CD14-positive monocyte (primary cell): ENCODE data around the gene AZIN2. TPM values are rescaled to one million over a fixed set of nuclear protein-coding genes. Genes with fewer than 3 reads are reported as not detected.

Experiments used
- DNase-seq, 3 donors: peaks; one replicate each; pipeline ENCODE4 v3.0.0-alpha.2; 2011 to 2022
- H2AFZ ChIP-seq: 2 replicates; pipeline ENCODE4 v1.6.0; 2012; ENCODE audit warnings: mild to moderate bottlenecking, low read depth, low read length, inconsistent platforms; ENCODE audit not compliant: insufficient read depth, poor library complexity, severe bottlenecking
- H3K27ac ChIP-seq, 2 donors: 1 replicate in 1 of 2; 2 replicates in 1 of 2; pipeline ENCODE4 v1.5.1; 2012 to 2013; ENCODE audit warnings: low read length in 2 of 2, control low read depth in 1 of 2, inconsistent platforms in 1 of 2, low read depth in 1 of 2, mild to moderate bottlenecking in 1 of 2
- H3K27me3 ChIP-seq, 2 donors: one replicate each; pipeline versions ENCODE4 v1.6.0 to v1.6.1; 2011 to 2013; ENCODE audit warnings: low read length in 2 of 2; ENCODE audit not compliant: control insufficient read depth in 2 of 2, insufficient read depth in 2 of 2
- H3K36me3 ChIP-seq, 2 donors: replicated peaks in 1 of 2; 1 replicate in 1 of 2; 2 replicates in 1 of 2; pipeline versions ENCODE4 v1.5.1 to v1.6.1; 2012 to 2013; ENCODE audit warnings: low read length in 2 of 2, control low read depth in 1 of 2, inconsistent platforms in 1 of 2, mild to moderate bottlenecking in 1 of 2; ENCODE audit not compliant: insufficient read depth in 2 of 2, control insufficient read depth in 1 of 2
- H3K4me1 ChIP-seq, 2 donors: 1 replicate in 1 of 2; 2 replicates in 1 of 2; pipeline versions ENCODE4 v1.5.1 to v1.6.1; 2012 to 2013; ENCODE audit warnings: low read length in 2 of 2, control low read depth in 1 of 2, inconsistent platforms in 1 of 2, mild to moderate bottlenecking in 1 of 2, moderate library complexity in 1 of 2; ENCODE audit not compliant: insufficient read depth in 2 of 2, control insufficient read depth in 1 of 2
- H3K4me2 ChIP-seq: replicated peaks from 2 replicates; pipeline ENCODE3; 2012; ENCODE audit warnings: low read length, moderate library complexity, mild to moderate bottlenecking; ENCODE audit not compliant: poor library complexity, severe bottlenecking; ENCODE audit errors: extremely low read depth
- H3K4me3 ChIP-seq, 3 experiments: fragments of 200-600 bp in 1 of 3; sonication (generic) in 1 of 3; replicated peaks in 1 of 3; 1 replicate in 2 of 3; 2 replicates in 1 of 3; pipeline ENCODE4 v1.5.1; 2011 to 2013; ENCODE audit warnings: low read length in 3 of 3, mild to moderate bottlenecking in 3 of 3, control low read depth in 2 of 3, low read depth in 2 of 3, inconsistent platforms in 1 of 3, moderate library complexity in 1 of 3
- H3K79me2 ChIP-seq: 2 replicates; pipeline ENCODE4 v1.6.0; 2012; ENCODE audit warnings: mild to moderate bottlenecking, control low read depth, inconsistent platforms, low read length, moderate library complexity; ENCODE audit not compliant: insufficient read depth
- H3K9ac ChIP-seq: 2 replicates; pipeline ENCODE4 v1.6.0; 2017; ENCODE audit warnings: low read length, mild to moderate bottlenecking; ENCODE audit not compliant: insufficient read depth, poor library complexity, severe bottlenecking
- H3K9me3 ChIP-seq, 2 donors: replicated peaks in 1 of 2; 1 replicate in 1 of 2; 2 replicates in 1 of 2; pipeline versions ENCODE4 v1.5.1 to v1.6.1; 2012 to 2013; ENCODE audit warnings: low read length in 2 of 2, control low read depth in 1 of 2; ENCODE audit not compliant: control insufficient read depth in 1 of 2, insufficient read depth in 1 of 2
- H4K20me1 ChIP-seq: 2 replicates; pipeline ENCODE4 v1.6.0; 2012; ENCODE audit warnings: mild to moderate bottlenecking, low read length, control low read depth, moderate library complexity; ENCODE audit not compliant: insufficient read depth
- H3K27ac Mint-ChIP-seq, 7 donors: one replicate each; pipeline ENCODE4 v1.8.0; 2020; ENCODE audit warnings: mild to moderate bottlenecking in 7 of 7, mixed read lengths in 7 of 7, moderate library complexity in 6 of 7, inconsistent platforms in 2 of 7
- H3K27me3 Mint-ChIP-seq, 3 donors: one replicate each; pipeline ENCODE4 v1.8.0; 2021 to 2022; ENCODE audit warnings: low read depth in 3 of 3, mild to moderate bottlenecking in 3 of 3, mixed read lengths in 3 of 3, moderate library complexity in 3 of 3, inconsistent platforms in 1 of 3
- H3K36me3 Mint-ChIP-seq, 2 donors: one replicate each; pipeline ENCODE4 v1.8.0; 2020; ENCODE audit warnings: mixed read lengths in 2 of 2, inconsistent platforms in 1 of 2, mild to moderate bottlenecking in 1 of 2
- H3K4me1 Mint-ChIP-seq: one replicate; pipeline ENCODE4 v1.8.0; 2020; ENCODE audit warnings: mild to moderate bottlenecking, mixed read lengths
- H3K4me3 Mint-ChIP-seq, 2 donors: one replicate each; pipeline ENCODE4 v1.8.0; 2020; ENCODE audit warnings: mild to moderate bottlenecking in 2 of 2, mixed read lengths in 2 of 2, moderate library complexity in 1 of 2
- H3K9me3 Mint-ChIP-seq, 7 donors: one replicate each; pipeline ENCODE4 v1.8.0; 2020 to 2022; ENCODE audit warnings: mixed read lengths in 7 of 7, mild to moderate bottlenecking in 6 of 7, moderate library complexity in 6 of 7, inconsistent platforms in 2 of 7
- WGBS: methylation state at CpG from one replicate; pipeline ENCODE4 v1.1.5; 2013; ENCODE audit warnings: missing lambda C conversion rate; ENCODE audit not compliant: insufficient coverage; 5-methylcytosine and 5-hydroxymethylcytosine counted together
- intact Hi-C, 2 donors: fragments of 100-400 bp; cut with micrococcal nuclease; formaldehyde crosslinking; loops; one replicate each; pipeline versions ENCODE4 v1.15.0 to v1.15.1; 2023
- polyA plus RNA-seq, 3 donors: library from polyadenylated mRNA; depleted of rRNA in 1 of 3; unstranded in 2 of 3; stranded (reverse) in 1 of 3; fragments of 300-500 nt in 2 of 3; fragments of >200 nt in 1 of 3; fragmentation: Illumina TruSeq in 2 of 3; gene quantifications; 1 replicate in 2 of 3; 2 replicates in 1 of 3; pipeline ENCODE4 v1.2.3, GENCODE V29; 2012 to 2021
- TF ChIP-seq, protein P1 (sequence below): fragments of 200-600 bp; IDR thresholded peaks from one replicate; pipeline ENCODE4 v1.8.0; 2022; ENCODE audit warnings: antibody characterized with exemption, mild to moderate bottlenecking

The AZIN2 gene
- polyA plus RNA-seq, 3 donors, result 0.03 to 0.89 TPM; not detected in 1

DNA sequence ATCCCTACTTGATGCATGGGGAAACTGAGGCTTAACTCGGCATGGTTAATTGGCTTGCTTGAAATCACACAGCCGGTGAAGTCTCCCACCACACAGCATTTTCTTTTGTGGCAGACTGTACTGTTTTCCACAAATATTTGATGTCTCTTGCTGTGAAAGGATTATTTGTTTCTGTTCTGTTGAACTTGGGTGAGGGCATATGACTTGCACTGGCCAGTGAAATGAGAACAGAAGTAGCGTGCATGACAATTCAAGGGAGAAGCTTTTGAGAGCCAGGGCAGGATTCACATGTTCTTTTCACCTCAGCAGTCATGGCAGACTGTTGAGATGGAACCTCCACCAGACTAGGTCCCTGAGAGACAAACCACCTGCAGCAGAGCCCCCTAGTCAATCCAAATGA lies 32.5 kb upstream of the AZIN2 start:
- Histone ChIP-seq H3K27me3 (no peaks in the 10 kb centered on the region), H3K36me3 (no peaks in the 10 kb centered on the region), H2AFZ (no peak overlapping the region), H3K9ac (no peak overlapping the region), H4K20me1 (no peaks in the 10 kb centered on the region), H3K4me2 (no peak overlapping the region), H3K27ac (no peak overlapping the region), H3K4me3 (no peak overlapping the region), H3K4me1 (peaks cover 31 to 48% of the 10 kb centered on the region in 2 donors), H3K9me3 (no peaks in the 10 kb centered on the region), H3K79me2 (no peaks in the 10 kb centered on the region)
- Mint-ChIP-seq H3K27me3 (peaks cover 0 to 2% (median 1%) of the 10 kb centered on the region in 3 donors), H3K9me3 (peaks cover 0 to 2% (median 0%) of the 10 kb centered on the region in 7 donors), H3K4me3 (peak overlapping the region in 1 of 2 donors; percentile 33), H3K4me1 (peaks cover 39% of the 10 kb centered on the region), H3K36me3 (no peaks in the 10 kb centered on the region), H3K27ac (peak overlapping the region in 3 of 7 donors; percentile 13 to 35 (median 25))
- WGBS, result no CpG with 5 or more reads among the region's 3 CpGs
- no peak for DNase-seq
- intact Hi-C loops, result no loop called here
- TF ChIP-seq, protein P1, sequence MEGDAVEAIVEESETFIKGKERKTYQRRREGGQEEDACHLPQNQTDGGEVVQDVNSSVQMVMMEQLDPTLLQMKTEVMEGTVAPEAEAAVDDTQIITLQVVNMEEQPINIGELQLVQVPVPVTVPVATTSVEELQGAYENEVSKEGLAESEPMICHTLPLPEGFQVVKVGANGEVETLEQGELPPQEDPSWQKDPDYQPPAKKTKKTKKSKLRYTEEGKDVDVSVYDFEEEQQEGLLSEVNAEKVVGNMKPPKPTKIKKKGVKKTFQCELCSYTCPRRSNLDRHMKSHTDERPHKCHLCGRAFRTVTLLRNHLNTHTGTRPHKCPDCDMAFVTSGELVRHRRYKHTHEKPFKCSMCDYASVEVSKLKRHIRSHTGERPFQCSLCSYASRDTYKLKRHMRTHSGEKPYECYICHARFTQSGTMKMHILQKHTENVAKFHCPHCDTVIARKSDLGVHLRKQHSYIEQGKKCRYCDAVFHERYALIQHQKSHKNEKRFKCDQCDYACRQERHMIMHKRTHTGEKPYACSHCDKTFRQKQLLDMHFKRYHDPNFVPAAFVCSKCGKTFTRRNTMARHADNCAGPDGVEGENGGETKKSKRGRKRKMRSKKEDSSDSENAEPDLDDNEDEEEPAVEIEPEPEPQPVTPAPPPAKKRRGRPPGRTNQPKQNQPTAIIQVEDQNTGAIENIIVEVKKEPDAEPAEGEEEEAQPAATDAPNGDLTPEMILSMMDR, result no peak

DNA sequence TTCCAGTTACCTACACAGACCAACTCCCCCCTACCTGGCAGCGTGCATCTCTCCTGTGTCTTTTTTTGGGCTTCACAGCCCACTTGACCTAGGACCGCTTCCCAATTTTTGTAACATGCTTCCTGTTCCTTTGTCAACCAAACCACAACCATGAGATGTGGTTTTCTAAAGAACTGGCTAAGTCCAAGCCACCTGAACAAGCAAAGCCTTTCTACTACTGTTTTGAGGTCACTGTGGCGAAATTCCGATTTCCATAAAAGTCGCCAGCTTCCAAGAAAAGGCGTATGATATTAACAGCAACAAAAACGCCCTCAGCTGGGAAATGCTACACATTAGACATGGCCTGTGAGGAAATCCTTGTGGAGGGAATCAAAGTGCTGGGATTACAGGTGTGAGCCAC lies 31.6 kb upstream of the AZIN2 start:
- peak in 2 of 3 donors; percentile 54 to 56 for DNase-seq
- no peaks in the 10 kb centered on the region for H3K79me2 ChIP-seq
- peak overlapping the region; percentile 30 for H3K4me2 ChIP-seq
- peak overlapping the region; percentile 20 to 90 for H3K27ac ChIP-seq
- H3K4me3 Mint-ChIP-seq, result no peak overlapping the region
- no peaks in the 10 kb centered on the region for H3K9me3 ChIP-seq
- peak overlapping the region; percentile 37 for H3K9ac ChIP-seq
- H3K4me3 ChIP-seq, result peak overlapping the region in 1 of 3 experiments; percentile 46
- H3K36me3 Mint-ChIP-seq, result no peaks in the 10 kb centered on the region
- H3K36me3 ChIP-seq, result no peaks in the 10 kb centered on the region
- peaks cover 31 to 48% of the 10 kb centered on the region in 2 donors for H3K4me1 ChIP-seq
- no peaks in the 10 kb centered on the region for H4K20me1 ChIP-seq
- peaks cover 39% of the 10 kb centered on the region for H3K4me1 Mint-ChIP-seq
- H3K27me3 Mint-ChIP-seq, result peaks cover 0 to 2% (median 0%) of the 10 kb centered on the region in 3 donors
- peaks cover 0 to 2% (median 0%) of the 10 kb centered on the region in 7 donors for H3K9me3 Mint-ChIP-seq
- H2AFZ ChIP-seq, result no peak overlapping the region
- intact Hi-C loops, result no loop called here
- WGBS, result 0% methylated on average over 3 of the region's 7 CpGs
- TF ChIP-seq, protein P1, result no peak
- no peaks in the 10 kb centered on the region for H3K27me3 ChIP-seq
- peak overlapping the region; percentile 46 to 96 (median 83) for H3K27ac Mint-ChIP-seq
